ENCODE data around the gene CPT1C. TPM values are rescaled to one million over a fixed set of nuclear protein-coding genes. Genes with fewer than 3 reads are reported as not detected.

Gene CPT1C
- polyA plus RNA-seq, 1 donor from 2014 or later: 204 TPM

- no peak for TF ChIP-seq REST (IDR thresholded peaks at IDR 0.05; ENCODE audit: borderline replicate concordance)
- no peak for TF ChIP-seq EZH2 (IDR thresholded peaks at IDR 0.05; ENCODE audit: borderline replicate concordance, insufficient read depth, low read length, poor library complexity, severe bottlenecking)
- TF ChIP-seq, protein P1, sequence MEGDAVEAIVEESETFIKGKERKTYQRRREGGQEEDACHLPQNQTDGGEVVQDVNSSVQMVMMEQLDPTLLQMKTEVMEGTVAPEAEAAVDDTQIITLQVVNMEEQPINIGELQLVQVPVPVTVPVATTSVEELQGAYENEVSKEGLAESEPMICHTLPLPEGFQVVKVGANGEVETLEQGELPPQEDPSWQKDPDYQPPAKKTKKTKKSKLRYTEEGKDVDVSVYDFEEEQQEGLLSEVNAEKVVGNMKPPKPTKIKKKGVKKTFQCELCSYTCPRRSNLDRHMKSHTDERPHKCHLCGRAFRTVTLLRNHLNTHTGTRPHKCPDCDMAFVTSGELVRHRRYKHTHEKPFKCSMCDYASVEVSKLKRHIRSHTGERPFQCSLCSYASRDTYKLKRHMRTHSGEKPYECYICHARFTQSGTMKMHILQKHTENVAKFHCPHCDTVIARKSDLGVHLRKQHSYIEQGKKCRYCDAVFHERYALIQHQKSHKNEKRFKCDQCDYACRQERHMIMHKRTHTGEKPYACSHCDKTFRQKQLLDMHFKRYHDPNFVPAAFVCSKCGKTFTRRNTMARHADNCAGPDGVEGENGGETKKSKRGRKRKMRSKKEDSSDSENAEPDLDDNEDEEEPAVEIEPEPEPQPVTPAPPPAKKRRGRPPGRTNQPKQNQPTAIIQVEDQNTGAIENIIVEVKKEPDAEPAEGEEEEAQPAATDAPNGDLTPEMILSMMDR (IDR thresholded peaks at IDR 0.05; ENCODE audit: poor library complexity, severe bottlenecking): no peak
- no peak for TF ChIP-seq MXI1 (conservative IDR thresholded peaks at IDR 0.05; ENCODE audit: poor library complexity, severe bottlenecking)
- TF ChIP-seq EP300 (conservative IDR thresholded peaks at IDR 0.05; ENCODE audit: poor library complexity, severe bottlenecking): no peak
- TF ChIP-seq POLR2AphosphoS5 (IDR thresholded peaks at IDR 0.05): no peak
- no peak for TF ChIP-seq TAF1 (IDR thresholded peaks at IDR 0.05; ENCODE audit: low read depth)
- no peak for TF ChIP-seq RAD21 (conservative IDR thresholded peaks at IDR 0.05)
- TF ChIP-seq SMC3 (conservative IDR thresholded peaks at IDR 0.05; ENCODE audit: poor library complexity): no peak
- Histone ChIP-seq H3F3A (ENCODE audit: insufficient read depth, low read length, poor library complexity, severe bottlenecking) (no peaks in the 10 kb centered on the region), H3K4me2 (ENCODE audit: low read length) (no peak overlapping the region), H3K9me3 (ENCODE audit: low read length) (no peaks in the 10 kb centered on the region), H2AFZ (ENCODE audit: low read depth, low read length) (no peak overlapping the region), H3K9ac (ENCODE audit: low read length) (no peak overlapping the region), H3K4me3 (ENCODE audit: low read length) (no peak overlapping the region), H3K36me3 (ENCODE audit: insufficient read depth, low read length) (no peaks in the 10 kb centered on the region), H3K27ac (ENCODE audit: low read length) (no peak overlapping the region), H3K9me2 (ENCODE audit: insufficient read depth, low read length) (no peaks in the 10 kb centered on the region), H4K20me1 (ENCODE audit: insufficient read depth) (no peaks in the 10 kb centered on the region), H3K79me2 (replicated peaks; ENCODE audit: insufficient read depth, low read length) (no peaks in the 10 kb centered on the region), H3K27me3 (ENCODE audit: insufficient read depth, low read depth, low read length) (no peaks in the 10 kb centered on the region)
Measured at GRCh38 chr19:49657493-49658138, 33.3 kb upstream of the CPT1C start.

GRCh38 chr19:49658139-49658517 lies 32.8 kb upstream of the CPT1C start:
- H3K27ac ChIP-seq (ENCODE audit: low read length): no peak overlapping the region
- no peak overlapping the region for H3K4me3 ChIP-seq (ENCODE audit: low read length)
- no peaks in the 10 kb centered on the region for H3K36me3 ChIP-seq (ENCODE audit: insufficient read depth, low read length)
- H3F3A ChIP-seq (ENCODE audit: insufficient read depth, low read length, poor library complexity, severe bottlenecking): no peaks in the 10 kb centered on the region
- no peaks in the 10 kb centered on the region for H3K9me2 ChIP-seq (ENCODE audit: insufficient read depth, low read length)
- H2AFZ ChIP-seq (ENCODE audit: low read depth, low read length): no peak overlapping the region
- H3K79me2 ChIP-seq (replicated peaks; ENCODE audit: insufficient read depth, low read length): no peaks in the 10 kb centered on the region
- no peak overlapping the region for H3K9ac ChIP-seq (ENCODE audit: low read length)
- no peaks in the 10 kb centered on the region for H3K27me3 ChIP-seq (ENCODE audit: insufficient read depth, low read depth, low read length)
- no peaks in the 10 kb centered on the region for H4K20me1 ChIP-seq (ENCODE audit: insufficient read depth)
- no peak overlapping the region for H3K4me2 ChIP-seq (ENCODE audit: low read length)
- TF ChIP-seq MXI1 (conservative IDR thresholded peaks at IDR 0.05; ENCODE audit: poor library complexity, severe bottlenecking) (no peak), SMC3 (conservative IDR thresholded peaks at IDR 0.05; ENCODE audit: poor library complexity) (no peak), POLR2AphosphoS5 (IDR thresholded peaks at IDR 0.05) (no peak), EP300 (conservative IDR thresholded peaks at IDR 0.05; ENCODE audit: poor library complexity, severe bottlenecking) (no peak), REST (IDR thresholded peaks at IDR 0.05; ENCODE audit: borderline replicate concordance) (no peak), TAF1 (IDR thresholded peaks at IDR 0.05; ENCODE audit: low read depth) (no peak)
- TF ChIP-seq, protein P1 (IDR thresholded peaks at IDR 0.05; ENCODE audit: poor library complexity, severe bottlenecking): no peak
- H3K9me3 ChIP-seq (ENCODE audit: low read length): no peaks in the 10 kb centered on the region
